SK-N-MC (cell line): ENCODE data around the gene RHEBL1.

ENCODE experiments used
- EZH2 ChIP-seq: fragments of 200-600 bp; sonication (generic); IDR thresholded peaks from one replicate; pipeline ENCODE4 v1.6.1; 2017; ENCODE audit warnings: antibody characterized with exemption
- POLR2AphosphoS5 ChIP-seq: IDR thresholded peaks from 2 replicates; pipeline ENCODE4 v1.6.1; 2012; ENCODE audit warnings: mild to moderate bottlenecking, low read depth, low read length, borderline replicate concordance

- no peak for TF ChIP-seq POLR2AphosphoS5
- TF ChIP-seq EZH2 = no peak
Observed at GRCh38 chr12:49041881-49042484, 27.8 kb downstream of the RHEBL1 start.
